NCI-H1930 (cell line): ENCODE measurements around the gene MLC1.

ENCODE experiments used
- DNase-seq, 2 experiments: peaks; one replicate each; lab custom pipeline; 2025; lab: John Stamatoyannopoulos, UW

Gene MLC1

GRCh38 chr22:50085211-50085972 is at the start of gene MLC1:
TSS of gene MLC1 (minus strand) at chr22:50085426. CDS start at chr22:50084902, 524 bp downstream.
- no peak for DNase-seq

- no peak for DNase-seq
Measured at GRCh38 chr22:50134481-50134880, 49.3 kb upstream of the MLC1 start.

- no peak for DNase-seq
Measured at GRCh38 chr22:50131894-50132293, 46.7 kb upstream of the MLC1 start.

- DNase-seq, result peak in 1 of 2 experiments; percentile 65
Measured at GRCh38 chr22:50129121-50129736, 44.0 kb upstream of the MLC1 start.

GRCh38 chr22:50125029-50125428 is 39.8 kb upstream of the MLC1 start:
- DNase-seq, result no peak

GRCh38 chr22:50123119-50123518 is 37.9 kb upstream of the MLC1 start:
- no peak for DNase-seq

- DNase-seq, result no peak
Measured at GRCh38 chr22:50121202-50121740, 36.0 kb upstream of the MLC1 start.

GRCh38 chr22:50119768-50120251 is 34.6 kb upstream of the MLC1 start:
- DNase-seq, result no peak

- no peak for DNase-seq
Measured at GRCh38 chr22:50119169-50119767, 34.0 kb upstream of the MLC1 start.

GRCh38 chr22:50118557-50119168 is 33.4 kb upstream of the MLC1 start:
- DNase-seq, result no peak

GRCh38 chr22:50118129-50118528 is 32.9 kb upstream of the MLC1 start:
- no peak for DNase-seq

- no peak for DNase-seq
Measured at GRCh38 chr22:50117168-50117762, 32.0 kb upstream of the MLC1 start.

GRCh38 chr22:50115693-50116092 is 30.5 kb upstream of the MLC1 start:
- DNase-seq, result no peak

GRCh38 chr22:50114221-50115021 is 29.2 kb upstream of the MLC1 start:
- no peak for DNase-seq

GRCh38 chr22:50112151-50113118 is 27.2 kb upstream of the MLC1 start:
- DNase-seq, result no peak

- no peak for DNase-seq
Measured at GRCh38 chr22:50111056-50111455, 25.8 kb upstream of the MLC1 start.

- DNase-seq, result no peak
Measured at GRCh38 chr22:50107529-50107928, 22.3 kb upstream of the MLC1 start.

- DNase-seq, result no peak
Measured at GRCh38 chr22:50105208-50106100, 20.2 kb upstream of the MLC1 start.

- DNase-seq, result no peak
Measured at GRCh38 chr22:50104141-50104544, 18.9 kb upstream of the MLC1 start.
